ENCODE results near the gene MUC5B.

The MUC5B gene

GRCh38 chr11:1308743-1309497, 86.1 kb downstream of the MUC5B start:
- no peak for DNase-seq (ENCODE audit: low read depth in 2 of 2, low spot score in 1 of 2)

DNA sequence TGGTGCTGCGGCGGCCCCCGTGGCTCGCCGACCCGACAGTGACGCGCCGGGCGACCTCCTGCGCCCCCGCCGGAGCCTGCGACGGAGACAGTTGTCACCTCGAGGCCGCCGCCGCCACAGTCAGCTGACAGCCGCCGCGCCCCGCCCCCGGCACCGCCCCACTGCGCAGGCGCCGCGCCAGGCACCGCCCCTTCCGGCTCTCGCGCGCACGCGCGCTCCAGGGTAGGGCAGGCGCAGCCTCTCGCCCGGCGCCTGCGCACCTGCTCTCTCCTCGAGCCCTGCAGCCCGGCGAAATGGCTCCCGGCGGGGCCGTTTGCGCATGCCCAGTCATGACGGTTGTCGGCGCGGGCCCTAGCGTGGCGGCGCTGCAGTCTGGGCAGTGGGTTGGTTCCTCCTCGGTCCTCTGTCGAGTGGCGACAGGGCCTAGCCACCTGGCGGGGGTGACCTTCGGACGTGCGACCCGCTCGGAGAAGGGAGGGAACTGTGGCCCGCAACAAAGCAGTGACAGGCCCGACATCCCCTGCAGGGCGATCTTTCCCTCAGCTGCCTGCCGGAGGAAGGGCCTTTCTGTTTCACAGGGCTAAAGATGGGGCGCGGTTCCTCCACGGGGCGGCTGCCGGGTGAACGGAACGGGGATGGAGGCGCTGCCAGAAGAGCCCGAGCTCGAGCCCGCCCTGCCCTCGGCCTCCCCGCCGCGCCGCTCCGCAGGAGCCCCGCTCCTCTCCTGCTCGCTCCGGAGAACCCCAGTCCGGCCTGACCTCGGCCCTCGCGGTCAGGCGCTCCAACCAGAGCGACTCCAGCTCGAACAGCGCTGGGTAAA, 86.8 kb downstream of the MUC5B start, which contains the start of gene TOLLIP:
TSS of gene TOLLIP (minus strand) at position 135 of the 820 bp plus-strand sequence. CDS start at position 1, 134 bp downstream.
- DNase-seq (ENCODE audit: low read depth in 2 of 2, low spot score in 1 of 2) = peak; percentile 90 to 92

GRCh38 chr11:1310318-1310687, 87.4 kb downstream of the MUC5B start:
- DNase-seq (ENCODE audit: low read depth in 2 of 2, low spot score in 1 of 2) = no peak

GRCh38 chr11:1310772-1311468, 88.1 kb downstream of the MUC5B start:
- DNase-seq (ENCODE audit: low read depth in 2 of 2, low spot score in 1 of 2) = peak in 1 of 2 donors; percentile 29
